ENCODE results near the gene FARS2. TPM values are rescaled to one million over a fixed set of nuclear protein-coding genes. Genes with fewer than 3 reads are reported as not detected.
"Not testable (repeated sequence)": the region's sequence is repeated elsewhere in the genome, so short reads cannot be mapped to it uniquely, and the experiment has no call there.

FARS2 gene
- total RNA-seq, 1 experiment from 2014 or later: 20.0 TPM

DNA sequence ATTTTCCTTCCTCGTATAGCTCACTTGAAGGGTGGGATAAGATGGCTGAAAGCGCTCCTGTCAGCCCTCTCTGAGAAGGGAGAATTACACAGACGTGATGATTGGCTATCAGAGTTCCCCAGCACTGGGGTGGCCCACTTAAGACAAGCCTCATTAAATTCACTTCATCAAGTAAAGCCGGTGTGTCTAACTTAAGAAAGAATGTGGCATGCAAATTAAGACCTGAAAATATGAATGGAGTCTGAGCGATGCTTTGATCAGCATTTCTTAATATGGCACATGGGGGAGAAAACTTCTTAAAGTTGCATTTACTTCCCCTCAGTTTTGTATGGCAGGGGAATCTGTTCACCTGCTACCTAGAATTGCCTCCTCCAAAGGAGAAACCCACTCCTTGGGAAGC is 369.3 kb downstream of the FARS2 start:
- no peak for DNase-seq (ENCODE audit: low spot score)

DNA sequence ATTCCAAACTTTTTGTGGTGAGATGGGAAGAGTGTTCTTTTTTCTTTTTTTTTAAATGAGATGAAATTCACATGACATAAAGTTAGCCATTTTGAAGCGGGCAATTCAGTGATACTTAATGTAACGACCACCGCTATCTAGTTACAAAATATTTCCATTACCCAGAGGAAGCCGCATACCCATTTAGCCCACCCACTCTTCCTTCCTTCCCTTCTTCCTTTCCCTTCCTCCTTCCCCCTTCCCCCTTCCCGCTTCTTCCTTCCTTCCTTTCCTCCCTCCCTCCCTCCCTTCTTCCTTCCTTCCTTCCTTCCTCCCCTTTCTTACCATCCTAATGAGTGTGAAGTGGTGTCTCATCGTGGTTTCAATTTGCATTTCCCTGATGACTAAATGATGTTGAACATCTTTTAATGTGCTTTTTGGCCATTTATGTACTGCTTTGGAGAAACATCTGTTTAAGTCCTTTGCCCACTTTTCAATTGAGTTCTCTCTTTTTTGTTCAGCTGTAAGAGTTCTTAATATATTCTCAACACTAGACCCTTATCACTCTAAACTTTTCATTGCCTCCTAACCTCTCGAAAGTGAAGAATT is 371.1 kb downstream of the FARS2 start:
- DNase-seq (ENCODE audit: low spot score): no peak

DNA sequence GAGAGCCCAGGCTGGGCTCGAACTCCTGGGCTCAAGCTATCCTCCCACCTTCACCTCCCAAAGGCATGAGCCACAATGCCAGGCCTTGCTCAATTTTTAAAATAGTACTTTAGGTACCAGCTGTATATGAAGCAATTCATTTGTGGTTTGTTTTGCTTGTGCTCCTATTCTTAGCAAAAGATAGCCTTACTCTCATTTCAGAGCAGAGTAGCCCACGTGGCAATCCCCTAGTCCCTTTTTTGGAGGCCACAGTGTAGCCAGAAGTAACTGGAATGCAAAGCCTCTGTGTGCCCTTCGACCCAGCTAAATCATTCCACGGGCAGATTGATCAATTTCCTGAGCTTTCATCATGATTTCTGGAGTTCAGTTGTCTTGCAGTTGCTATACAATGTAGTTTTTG is 373.2 kb downstream of the FARS2 start:
- DNase-seq (ENCODE audit: low spot score): no peak

DNA sequence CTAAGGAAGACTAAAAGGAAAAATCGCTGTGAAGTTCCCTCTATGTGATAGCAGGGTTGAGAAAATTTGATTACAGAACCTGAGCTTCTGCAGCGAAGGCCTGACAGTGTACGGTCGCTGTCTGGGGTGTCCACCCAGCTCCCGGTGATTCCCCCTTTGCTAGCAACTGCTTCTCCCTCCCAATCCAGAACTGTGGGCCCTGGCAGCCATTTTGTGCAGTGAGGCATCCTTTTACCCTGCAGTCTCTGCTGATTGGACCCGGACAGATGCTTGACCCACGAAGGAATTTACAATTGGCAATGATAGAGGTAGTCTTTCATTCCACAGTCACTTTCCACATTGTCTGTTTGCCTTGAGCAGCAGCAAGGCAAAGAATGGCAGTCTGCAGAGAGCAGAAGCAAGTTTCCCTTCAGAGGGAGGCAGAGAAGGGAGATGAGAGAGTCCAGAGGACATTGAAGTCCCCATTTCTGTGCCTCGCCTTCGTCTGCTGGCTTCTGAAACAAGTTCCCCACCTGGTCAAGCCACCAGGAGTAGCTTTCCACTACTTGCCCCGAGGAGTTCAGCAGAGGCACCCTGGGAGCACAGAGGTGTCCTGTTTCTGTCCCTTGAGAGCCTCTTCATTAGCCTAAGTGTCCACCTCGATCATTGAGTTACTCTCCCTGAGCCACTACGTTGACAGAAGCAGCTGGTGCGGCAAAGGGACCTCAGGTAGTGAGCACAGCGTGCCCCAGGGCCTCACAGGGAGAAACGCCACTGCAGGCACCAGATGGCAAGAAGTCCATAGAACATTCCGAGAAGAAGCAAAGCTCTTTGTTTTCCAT is 375.1 kb downstream of the FARS2 start:
- no peak for DNase-seq (ENCODE audit: low spot score)

DNA sequence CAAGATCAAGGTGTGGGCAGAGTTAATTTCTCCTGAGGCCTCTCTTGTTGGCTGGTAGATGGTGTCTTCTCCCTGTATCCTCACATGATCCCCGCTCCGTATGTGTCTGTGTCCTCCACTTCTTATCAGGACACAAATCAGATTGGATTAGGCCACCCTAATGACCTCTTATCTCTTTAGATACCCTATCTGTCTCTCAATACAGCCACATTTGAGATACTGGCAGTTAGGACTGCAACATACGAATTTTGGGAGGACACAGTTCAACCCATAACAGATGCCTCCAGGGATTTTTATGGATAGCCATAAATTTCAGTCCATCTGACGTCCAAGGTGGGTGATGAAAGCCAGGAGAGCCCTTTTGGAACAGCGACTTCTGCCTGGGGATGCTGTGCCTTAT is 376.4 kb downstream of the FARS2 start:
- DNase-seq (ENCODE audit: low spot score): no peak

DNA sequence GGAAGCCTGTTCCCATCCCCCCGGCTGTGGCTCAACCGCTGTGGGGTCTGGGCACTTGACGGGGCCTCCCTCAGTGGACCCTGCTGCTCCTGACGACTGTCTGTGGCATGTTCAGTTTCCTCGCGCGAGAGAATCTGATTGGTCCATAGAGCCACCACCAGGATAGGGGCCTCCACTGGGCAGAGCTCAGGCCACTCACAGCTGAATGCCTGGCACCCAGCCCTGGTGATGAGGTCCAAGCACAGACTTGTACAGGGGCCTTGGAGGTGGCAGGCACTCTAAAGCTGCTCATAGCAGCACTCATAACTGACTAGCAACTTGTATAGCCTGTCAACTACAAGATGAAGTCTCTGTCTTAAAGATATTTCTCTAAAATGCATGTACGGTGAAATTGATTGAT is 377.4 kb downstream of the FARS2 start:
- no peak for DNase-seq (ENCODE audit: low spot score)

DNA sequence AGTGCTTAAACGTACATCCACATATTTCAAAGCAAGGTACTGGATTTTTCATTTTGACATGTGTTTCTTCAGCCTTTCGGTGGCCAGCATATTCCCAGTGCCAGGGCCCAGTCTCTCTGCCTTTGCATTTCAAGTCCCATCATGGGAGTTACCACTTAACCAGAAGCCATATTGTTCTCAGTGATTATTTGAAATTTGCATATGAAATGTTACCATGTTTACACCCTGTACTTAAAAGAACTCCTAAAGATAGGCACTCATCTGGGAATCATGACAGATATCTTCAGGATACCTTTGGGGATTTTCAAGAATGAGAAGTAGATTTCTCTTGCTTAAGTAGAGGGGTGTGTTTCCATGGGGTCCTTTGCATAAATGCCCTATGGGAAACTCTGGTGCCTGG is 377.9 kb downstream of the FARS2 start:
- no peak for DNase-seq (ENCODE audit: low spot score)

DNA sequence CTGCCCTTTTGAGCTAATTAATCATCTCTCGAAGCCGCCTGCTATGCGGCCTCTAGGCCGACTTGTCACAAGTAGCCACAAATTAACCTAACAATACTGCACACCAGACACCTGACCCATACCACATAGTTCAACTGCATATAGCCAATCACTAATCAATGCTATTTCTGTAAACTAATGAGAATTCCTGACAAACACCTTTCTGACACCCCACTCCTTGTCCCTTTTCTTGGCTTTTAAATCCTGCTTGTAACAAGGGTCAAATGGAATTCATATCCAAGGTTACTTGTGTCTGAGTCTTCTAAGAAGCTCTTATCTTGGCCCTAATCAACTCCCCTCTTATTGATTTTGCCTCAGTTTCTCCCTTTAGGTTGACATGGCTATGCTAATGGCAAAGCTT is 379.3 kb downstream of the FARS2 start:
- DNase-seq (ENCODE audit: low spot score): no peak

DNA sequence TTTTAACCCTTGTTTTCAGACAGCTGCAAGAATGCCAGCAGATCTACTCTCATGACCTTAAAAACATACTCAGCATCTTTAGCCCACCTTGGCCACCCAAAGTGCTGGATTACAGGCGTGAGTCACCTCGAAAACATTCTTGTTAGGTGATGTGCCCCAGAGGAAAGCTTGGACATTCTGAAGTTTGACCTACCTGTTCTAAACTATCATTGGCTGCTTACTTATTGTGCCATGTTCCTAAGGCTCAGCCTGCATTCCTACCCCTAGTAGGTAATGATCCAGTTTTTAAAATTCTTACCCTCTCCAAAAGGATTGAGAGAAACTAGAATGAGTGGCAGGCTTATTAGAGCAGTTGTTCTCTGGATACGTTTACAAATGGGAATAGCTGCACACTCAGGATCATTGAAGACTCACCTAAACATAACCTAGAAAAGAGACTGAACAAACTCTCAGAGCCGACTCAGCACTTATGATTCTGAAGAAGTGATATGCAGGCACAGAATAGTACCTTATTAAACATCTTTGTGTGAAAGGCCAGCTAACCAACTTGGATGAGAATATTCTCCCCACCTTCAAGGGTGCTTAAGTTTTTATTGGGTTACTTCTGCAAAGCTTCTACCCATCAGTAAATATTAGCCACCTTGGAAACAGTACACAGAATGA is 383.3 kb downstream of the FARS2 start:
- no peak for DNase-seq (ENCODE audit: low spot score)

DNA sequence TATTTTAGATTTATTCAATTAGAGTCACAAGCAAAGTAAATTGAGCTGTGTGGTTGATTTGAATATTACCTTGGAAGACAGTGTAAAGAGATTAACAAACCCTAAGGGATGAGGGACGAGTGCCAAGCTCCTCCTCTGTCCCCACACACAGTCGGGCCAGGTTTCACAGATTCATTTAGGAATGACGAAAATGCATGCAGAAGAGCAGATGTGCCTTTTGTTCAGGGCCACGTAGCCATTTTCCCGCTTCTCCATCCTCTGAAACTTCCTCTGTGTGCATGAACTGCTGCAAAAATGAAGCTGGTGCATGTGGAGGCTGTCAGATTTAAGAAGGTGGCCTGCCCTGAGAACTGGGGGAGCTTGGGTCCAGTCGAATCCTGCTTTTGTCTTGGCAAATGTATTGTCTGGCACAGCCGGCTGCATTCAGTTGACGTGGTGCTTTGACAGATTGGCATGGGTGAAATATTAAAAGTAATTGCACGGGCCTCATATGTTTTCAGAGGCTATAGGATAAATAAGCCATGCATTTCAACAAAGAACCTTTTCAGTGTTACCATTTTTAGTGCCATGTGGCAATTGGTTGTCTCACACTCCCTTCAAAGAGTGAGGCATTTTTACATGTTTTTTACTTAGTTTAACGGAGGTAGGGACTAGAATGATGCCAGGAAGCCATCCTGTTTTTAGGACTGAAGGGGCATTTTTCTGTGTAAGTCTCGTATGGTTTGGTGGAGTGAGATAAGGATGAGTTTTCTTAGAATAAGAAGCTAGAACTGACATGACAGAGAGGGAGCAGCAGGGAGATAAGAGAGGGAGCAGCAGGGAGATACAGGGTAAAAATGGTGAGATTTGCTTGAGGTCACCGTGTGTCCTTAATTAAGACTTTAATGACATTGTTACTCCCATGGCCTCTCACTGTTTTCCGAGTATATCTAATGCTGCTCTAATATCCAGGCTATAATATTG is 384.3 kb downstream of the FARS2 start:
- DNase-seq (ENCODE audit: low spot score): no peak

DNA sequence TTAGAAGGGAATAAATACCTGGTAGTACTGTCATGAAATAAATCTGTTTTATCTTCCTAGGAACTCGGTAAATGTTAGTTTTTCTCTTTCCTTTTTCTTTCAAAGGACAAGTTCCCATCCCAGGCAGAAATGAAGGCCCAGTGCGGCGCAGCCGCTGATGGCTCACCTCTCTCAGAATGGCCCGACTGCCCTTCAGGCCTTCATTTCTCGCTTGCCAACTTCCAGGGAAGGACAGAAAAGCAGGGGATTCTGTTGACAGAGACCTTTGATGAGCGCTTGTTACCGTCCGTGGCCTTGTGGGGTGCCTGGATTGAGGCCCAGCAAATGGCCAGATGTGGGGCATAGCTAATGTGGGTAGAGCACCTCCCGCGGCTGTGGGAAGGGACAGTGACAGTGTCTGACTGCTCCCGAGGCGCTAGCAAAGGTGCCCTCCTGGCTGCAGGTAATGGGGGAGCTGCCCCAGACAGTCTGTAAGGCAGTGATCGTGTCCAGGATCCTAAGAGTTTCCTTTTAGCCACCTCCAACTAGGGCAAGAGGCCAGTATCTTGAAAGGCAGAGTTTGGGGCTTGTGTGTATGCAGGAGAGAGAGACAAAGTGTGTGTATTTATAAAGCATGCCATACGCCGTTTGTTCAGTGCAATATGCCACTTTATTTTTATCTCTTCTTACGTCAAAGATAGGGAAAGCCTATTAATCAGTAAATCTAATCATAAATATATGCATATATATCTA is 391.3 kb downstream of the FARS2 start:
- DNase-seq (ENCODE audit: low spot score): no peak

DNA sequence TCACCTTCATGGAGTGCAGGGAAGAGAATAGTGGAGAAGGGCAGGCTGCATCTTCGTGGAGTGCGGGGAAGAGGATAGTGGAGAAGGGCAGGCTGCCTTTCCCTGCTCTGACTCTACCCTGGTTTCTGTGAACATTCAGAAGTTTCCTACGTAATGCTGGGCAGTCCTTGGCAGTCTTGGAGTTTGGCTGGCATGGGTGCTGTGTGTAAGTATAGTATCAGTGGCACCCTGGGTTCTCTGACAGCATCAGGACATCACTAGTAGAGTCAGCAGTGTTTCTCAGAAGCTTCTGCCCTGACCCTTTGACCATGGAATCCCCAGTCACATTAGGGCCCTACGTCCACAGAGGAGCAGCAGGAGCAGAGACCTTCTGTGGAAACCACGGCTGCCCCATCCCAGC is 392.5 kb downstream of the FARS2 start:
- DNase-seq (ENCODE audit: low spot score): no peak

DNA sequence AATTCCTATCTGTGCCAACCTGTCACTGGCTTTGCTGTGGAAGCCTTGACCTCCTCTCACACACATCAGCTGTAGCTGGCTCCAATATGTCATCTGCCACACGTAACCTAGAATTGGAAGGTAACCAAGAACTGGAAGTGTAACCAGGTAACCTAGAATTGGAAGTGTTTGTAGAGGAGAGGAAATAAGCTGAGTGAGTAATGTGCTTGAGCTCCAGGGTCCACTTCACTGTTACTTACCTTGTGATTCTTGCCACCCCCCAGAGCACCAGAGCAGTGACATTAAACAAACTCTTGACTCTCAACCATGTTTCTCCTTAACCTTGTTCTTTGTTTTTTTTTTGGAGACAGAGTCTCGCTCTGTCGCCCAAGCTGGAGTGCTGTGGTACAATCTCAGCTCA is 394.9 kb downstream of the FARS2 start:
- DNase-seq (ENCODE audit: low spot score): no peak

DNA sequence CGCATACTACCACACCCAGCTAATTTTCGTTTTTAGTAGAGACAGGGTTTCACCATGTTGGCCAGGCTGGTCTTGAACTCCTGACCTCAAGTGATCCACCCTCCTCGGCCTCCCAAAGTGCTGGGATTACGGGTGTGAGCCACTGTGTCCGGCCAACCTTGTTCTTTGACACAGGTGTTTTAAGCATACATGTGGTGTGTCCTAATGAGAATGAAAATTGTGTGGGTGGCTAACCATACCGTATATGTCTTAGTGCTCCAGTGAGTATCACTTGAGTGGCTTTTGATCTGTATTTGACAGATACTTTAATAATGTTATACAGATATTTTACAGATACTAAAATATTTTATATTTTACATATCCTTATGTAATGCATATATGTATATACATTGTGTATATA is 395.4 kb downstream of the FARS2 start:
- not testable (repeated sequence) for DNase-seq (ENCODE audit: low spot score)

DNA sequence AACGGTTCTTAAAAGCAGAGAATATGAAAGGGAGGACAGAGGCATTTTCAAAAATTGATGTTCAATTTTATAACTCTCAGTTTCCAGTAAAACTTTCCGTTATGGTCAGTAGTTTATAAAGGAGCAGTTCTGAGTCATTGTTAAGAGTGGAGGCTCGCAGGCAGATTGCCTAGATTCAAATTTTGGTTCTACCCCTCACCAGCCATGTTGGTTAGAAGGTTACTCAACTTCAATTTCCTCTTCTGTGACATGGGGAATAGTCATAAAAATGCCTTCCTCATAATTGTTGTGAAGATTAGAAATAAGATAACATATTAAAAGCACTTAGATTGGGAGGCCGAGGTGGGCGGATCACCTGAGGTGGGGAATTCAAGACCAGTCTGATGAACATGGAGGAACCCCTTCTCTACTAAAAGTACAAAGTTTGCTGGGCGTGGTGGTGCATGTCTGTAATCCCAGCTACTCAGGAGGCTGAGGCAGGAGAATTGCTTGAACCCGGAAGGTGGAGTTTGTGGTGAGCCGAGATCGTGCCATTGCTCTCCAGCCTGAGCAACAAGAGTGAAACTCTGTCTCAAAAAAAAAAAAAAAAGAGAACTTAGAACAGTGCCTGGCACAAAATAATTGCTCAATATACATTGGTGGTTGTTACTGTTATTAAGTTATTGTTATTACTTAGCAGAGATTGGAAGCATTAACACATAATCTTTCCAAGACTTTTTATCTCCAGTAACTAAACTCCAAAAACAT is 396.5 kb downstream of the FARS2 start:
- DNase-seq (ENCODE audit: low spot score): no peak

DNA sequence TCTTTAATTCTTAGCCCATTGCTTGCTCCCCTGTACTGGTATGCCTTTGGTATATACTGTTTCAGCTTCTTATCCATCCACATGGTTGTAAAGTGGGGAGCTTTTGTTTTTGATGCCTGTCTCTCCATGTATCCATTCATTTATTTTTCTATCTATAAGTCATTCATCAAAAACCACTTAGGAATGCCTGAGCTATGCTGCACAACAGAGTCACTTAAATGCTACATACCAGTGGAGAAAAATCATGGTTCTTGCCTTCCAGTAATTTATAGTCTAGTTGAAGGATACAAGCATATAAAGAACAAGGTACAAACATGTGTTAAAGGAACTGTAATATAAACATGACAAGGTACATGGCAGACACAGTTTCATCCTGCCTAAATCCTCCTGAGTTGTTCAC is 398.2 kb downstream of the FARS2 start:
- no peak for DNase-seq (ENCODE audit: low spot score)

DNA sequence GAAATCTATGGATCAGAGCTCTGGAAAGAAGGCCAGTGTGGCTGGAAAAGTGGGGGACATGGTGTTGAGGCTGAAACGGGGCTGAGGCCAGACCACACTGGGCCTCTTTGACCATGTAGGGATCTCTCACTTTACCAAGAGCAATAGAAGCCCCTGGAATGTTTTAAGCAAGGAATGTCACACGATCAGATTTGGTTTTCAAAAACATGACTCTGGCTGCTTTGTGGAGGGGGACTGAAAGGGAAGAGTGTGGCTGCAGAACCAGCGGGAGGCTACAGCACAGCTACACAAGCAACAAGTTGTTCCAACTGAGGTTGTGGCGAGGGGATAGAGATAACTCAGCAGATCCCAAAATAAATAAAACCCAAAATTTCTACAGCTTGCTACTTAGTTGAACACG is 399.5 kb downstream of the FARS2 start:
- no peak for DNase-seq (ENCODE audit: low spot score)

DNA sequence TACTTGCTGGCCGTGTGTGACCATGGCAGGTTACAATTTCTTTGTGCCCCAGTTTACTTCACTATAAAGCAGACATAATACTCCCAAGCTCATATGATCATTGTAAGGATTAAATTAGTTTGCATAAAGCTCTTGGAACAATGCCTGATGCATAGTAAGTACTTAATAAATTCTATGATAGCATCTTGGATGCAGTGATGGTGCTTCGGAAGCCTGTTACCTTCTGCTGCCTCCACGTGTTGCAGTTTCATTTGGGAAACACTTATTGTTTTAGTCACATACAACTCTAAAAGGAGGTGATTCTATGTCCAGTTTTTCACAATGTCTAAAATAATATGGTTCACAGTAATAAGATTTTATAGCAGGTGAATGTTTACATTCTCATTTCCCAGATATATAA is 401.5 kb downstream of the FARS2 start:
- no peak for DNase-seq (ENCODE audit: low spot score)

DNA sequence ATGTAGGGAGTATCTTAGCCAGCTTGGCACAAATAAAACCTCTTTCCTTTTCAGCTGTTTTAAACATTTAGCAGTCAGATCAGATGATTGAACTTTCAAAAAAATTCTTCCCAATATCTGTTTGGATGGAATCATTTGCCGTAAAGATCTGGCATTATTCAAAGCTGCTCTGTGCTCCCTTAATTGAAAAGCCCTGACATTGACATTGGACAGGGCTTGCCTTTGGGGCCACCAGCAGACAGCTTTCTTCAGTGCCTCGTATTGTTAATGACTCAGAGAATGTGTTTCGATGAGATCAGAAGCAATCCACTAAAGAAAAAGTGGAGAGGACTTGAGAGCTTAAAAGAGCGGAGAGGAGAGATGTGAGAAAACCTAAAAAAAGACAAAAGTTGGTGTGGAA is 401.9 kb downstream of the FARS2 start:
- no peak for DNase-seq (ENCODE audit: low spot score)

DNA sequence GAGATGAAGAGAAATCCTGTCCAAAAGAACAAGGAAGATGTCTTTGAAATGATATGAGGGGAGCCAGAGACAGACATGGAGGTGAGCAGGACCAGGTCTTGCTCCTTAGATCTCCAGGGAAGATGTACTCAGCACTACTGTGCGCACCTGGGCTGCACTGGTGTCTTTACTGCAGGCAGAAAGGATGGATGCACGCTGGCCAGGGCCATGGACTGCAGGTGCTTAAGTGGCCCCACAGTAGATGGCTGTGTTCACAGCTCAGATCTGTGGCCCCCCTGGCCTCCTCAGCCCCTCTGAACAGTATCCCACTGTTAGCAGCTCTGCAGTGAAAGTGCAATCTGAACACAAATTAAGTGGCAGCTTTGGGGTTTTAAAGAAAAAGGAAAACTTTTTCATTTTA is 402.4 kb downstream of the FARS2 start:
- no peak for DNase-seq (ENCODE audit: low spot score)

All from HT-29 (cell line).